ENCODE results near the gene DSC1. TPM values are rescaled to one million over a fixed set of nuclear protein-coding genes. Genes with fewer than 3 reads are reported as not detected.
"Not testable (repeated sequence)": the region's sequence is repeated elsewhere in the genome, so short reads cannot be mapped to it uniquely, and the experiment has no call there.

DSC1 gene
- total RNA-seq, 1 donor from 2014 or later = 1.6 TPM

DNA sequence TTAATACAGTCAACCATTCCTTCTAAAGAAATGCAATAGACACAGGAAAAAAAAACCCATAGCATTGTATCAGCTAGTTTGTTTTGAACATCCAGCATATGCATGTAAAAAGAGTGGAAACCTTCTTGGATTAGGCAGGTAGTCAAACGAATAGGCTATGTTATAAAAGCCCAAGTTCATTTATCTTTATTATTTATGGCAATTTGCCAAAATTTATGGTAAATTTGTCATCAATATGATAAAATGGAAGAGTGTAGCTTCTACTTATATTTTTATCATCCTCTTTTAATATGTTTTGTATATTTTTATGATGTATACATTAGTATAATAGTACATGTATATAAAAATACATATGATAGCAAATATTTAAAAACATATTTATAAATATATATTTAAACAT lies 23.9 kb downstream of the DSC1 start:
- DNase-seq (ENCODE audit: extremely low spot score, unreplicated experiment) = no peak
- H3K27me3 Mint-ChIP-seq = no peaks in the 10 kb centered on the region
- no peaks in the 10 kb centered on the region for H3K9me3 Mint-ChIP-seq
- H3K27ac Mint-ChIP-seq = no peak overlapping the region
- no peak overlapping the region for H3K4me3 Mint-ChIP-seq
- no peaks in the 10 kb centered on the region for H3K36me3 Mint-ChIP-seq
- TF ChIP-seq, protein P1, sequence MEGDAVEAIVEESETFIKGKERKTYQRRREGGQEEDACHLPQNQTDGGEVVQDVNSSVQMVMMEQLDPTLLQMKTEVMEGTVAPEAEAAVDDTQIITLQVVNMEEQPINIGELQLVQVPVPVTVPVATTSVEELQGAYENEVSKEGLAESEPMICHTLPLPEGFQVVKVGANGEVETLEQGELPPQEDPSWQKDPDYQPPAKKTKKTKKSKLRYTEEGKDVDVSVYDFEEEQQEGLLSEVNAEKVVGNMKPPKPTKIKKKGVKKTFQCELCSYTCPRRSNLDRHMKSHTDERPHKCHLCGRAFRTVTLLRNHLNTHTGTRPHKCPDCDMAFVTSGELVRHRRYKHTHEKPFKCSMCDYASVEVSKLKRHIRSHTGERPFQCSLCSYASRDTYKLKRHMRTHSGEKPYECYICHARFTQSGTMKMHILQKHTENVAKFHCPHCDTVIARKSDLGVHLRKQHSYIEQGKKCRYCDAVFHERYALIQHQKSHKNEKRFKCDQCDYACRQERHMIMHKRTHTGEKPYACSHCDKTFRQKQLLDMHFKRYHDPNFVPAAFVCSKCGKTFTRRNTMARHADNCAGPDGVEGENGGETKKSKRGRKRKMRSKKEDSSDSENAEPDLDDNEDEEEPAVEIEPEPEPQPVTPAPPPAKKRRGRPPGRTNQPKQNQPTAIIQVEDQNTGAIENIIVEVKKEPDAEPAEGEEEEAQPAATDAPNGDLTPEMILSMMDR (conservative IDR thresholded peaks at IDR 0.05) = no peak
- H3K4me1 Mint-ChIP-seq (ENCODE audit: unreplicated experiment) = no peaks in the 10 kb centered on the region

DNA sequence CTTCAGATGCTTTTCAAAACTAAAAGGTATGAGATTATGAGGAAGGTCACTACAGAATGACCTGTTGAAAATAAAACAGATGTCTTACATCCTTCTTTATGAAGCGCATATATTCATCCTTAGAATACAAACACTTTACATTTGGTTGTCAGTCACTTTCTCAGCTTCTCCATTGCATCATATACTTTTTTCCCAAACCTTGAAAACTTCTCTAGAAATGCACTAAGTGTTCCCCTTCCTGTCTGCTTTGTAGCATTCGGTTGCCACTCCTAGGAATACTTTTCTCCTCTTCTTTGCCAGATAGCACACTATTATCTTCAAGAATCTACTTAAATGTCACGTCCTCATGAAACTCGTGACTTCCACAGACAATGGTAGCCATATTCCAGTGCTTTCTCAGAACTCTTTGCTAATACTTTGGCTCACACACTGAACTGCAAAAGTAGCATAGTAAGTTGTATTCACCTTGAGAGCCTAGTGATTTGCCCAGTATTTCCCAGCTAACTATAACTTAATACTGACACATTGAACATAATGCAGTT lies 27.6 kb downstream of the DSC1 start:
- Mint-ChIP-seq H3K4me3 (no peak overlapping the region), H3K27ac (no peak overlapping the region), H3K27me3 (no peaks in the 10 kb centered on the region), H3K4me1 (ENCODE audit: unreplicated experiment) (no peaks in the 10 kb centered on the region), H3K9me3 (no peaks in the 10 kb centered on the region), H3K36me3 (no peaks in the 10 kb centered on the region)
- TF ChIP-seq, protein P1 (conservative IDR thresholded peaks at IDR 0.05) = no peak
- DNase-seq (ENCODE audit: extremely low spot score, unreplicated experiment) = no peak

DNA sequence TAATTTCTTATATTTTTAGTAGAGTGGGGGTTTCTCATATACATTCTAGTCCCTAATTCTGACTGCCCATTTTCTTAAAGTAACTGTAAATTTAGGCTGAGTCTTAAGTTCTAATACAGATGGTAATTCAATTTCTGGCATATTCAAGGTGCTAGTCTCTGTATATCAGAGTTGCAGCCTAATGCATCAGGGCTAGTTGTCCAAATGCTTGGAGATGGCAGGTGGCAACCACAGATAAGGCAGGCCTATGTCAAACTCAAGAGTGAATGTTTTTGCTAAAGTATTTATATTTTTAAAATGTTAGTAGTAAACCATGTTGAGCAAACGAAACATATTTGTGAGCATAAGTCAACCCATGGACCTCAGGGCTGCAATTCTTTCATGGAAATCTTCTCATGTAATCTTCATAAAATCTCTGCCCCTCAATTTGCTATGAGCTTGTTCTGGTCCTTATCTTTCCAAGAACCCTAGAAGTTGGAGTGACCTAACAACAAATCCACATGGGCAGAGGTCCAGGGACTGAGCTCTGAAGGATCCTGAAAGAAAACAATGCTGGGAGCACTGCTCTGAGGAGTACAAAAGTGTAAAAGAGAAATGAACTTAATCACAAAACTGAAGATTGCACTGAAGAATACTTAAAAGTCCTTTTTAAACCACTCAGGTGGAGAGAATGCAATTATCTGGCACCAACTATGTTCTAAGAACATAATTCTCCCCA lies 33.1 kb downstream of the DSC1 start:
- TF ChIP-seq, protein P1 (conservative IDR thresholded peaks at IDR 0.05) = no peak
- Mint-ChIP-seq H3K36me3 (no peaks in the 10 kb centered on the region), H3K27ac (no peak overlapping the region), H3K9me3 (no peaks in the 10 kb centered on the region), H3K27me3 (no peaks in the 10 kb centered on the region), H3K4me1 (ENCODE audit: unreplicated experiment) (no peaks in the 10 kb centered on the region), H3K4me3 (no peak overlapping the region)
- DNase-seq (ENCODE audit: extremely low spot score, unreplicated experiment) = no peak

DNA sequence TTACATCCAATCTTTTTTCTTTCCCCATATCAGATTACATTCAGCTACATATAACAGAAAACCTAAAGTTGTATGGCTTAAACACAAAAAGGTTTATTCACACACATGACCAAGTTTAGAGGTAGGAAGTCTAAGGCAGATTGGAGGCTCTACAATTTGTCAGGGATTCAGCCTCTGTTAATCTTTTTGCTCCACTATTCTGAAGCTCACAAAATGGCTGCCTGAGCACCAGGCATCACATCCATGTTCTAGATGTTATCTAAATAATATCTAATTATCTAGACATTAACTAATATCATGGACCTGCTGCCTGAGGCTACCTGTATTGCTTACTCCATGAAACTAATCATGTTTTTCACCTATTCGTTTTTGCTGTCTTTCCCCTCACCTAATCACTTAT lies 36.8 kb downstream of the DSC1 start:
- no peaks in the 10 kb centered on the region for H3K9me3 Mint-ChIP-seq
- H3K4me3 Mint-ChIP-seq = no peak overlapping the region
- no peaks in the 10 kb centered on the region for H3K36me3 Mint-ChIP-seq
- no peaks in the 10 kb centered on the region for H3K27me3 Mint-ChIP-seq
- H3K27ac Mint-ChIP-seq = no peak overlapping the region
- TF ChIP-seq, protein P1 (conservative IDR thresholded peaks at IDR 0.05) = no peak
- no peak for DNase-seq (ENCODE audit: extremely low spot score, unreplicated experiment)
- no peaks in the 10 kb centered on the region for H3K4me1 Mint-ChIP-seq (ENCODE audit: unreplicated experiment)

DNA sequence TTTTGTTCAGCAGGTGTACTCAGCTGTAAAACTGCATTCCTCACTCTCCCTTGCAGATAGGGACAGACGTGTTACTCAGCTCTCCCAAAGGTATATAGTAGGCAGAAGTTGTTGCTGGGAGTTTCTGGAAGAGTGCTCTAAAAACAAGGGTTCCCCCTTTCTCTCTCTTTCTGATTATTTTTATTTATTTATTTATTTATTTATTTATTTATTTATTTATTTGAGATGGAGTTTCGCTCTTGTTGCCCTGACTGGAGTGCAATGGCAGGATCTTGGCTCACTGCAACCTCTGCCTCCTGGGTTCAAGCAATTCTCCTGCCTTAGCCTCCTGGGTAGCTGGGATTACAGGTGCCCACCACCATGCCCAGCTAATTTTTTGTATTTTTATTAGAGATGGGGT lies 39.5 kb downstream of the DSC1 start:
- H3K4me3 Mint-ChIP-seq; H3K36me3 Mint-ChIP-seq; DNase-seq (ENCODE audit: extremely low spot score, unreplicated experiment); H3K27me3 Mint-ChIP-seq; H3K9me3 Mint-ChIP-seq; H3K4me1 Mint-ChIP-seq (ENCODE audit: unreplicated experiment): not testable (repeated sequence)
- H3K27ac Mint-ChIP-seq = peak overlapping the region; percentile 12

DNA sequence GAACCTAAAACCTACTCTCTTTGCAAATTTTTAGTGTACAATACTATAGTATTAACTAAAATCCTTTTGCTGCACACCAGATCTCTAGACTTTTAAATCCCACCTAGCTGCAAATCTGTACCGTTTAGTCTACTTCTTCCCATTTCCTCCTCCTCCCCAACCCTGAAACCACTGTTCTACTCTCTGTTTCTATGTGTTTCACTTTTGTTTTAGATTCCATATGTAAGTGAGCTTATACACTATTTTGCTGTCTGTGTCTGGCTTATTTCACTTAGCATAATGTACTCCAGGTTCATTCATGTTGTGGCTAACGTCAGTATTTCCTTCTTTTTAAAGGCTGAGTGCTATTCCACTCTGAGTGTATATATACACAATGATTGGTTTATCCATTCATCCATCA lies 42.1 kb downstream of the DSC1 start:
- H3K9me3 Mint-ChIP-seq = no peaks in the 10 kb centered on the region
- H3K27ac Mint-ChIP-seq = no peak overlapping the region
- TF ChIP-seq, protein P1 (conservative IDR thresholded peaks at IDR 0.05) = no peak
- no peak for DNase-seq (ENCODE audit: extremely low spot score, unreplicated experiment)
- no peak overlapping the region for H3K4me3 Mint-ChIP-seq
- no peaks in the 10 kb centered on the region for H3K36me3 Mint-ChIP-seq
- no peaks in the 10 kb centered on the region for H3K27me3 Mint-ChIP-seq
- H3K4me1 Mint-ChIP-seq (ENCODE audit: unreplicated experiment) = no peaks in the 10 kb centered on the region
